ENCODE results near the gene MYRIP.

DNA sequence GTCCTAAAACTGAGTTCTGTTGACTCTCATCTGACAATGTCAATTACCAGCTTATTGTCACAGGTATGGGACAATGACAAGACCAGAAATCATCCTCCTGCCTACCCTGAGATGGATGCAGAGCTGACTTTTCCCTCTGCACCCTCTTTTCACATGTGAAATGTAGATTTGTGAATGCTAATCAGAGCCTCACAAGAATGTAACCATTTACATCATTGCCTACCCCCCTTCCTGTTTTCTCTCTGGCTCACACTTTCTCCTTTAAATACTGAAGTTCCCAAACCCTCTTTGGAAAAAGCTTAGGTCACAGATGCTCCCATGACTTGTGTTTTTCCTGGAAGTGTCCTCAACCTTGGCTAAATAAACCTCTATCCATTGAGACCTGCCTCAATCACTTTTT is 228.2 kb downstream of the MYRIP start:
- TF ChIP-seq, protein P1, sequence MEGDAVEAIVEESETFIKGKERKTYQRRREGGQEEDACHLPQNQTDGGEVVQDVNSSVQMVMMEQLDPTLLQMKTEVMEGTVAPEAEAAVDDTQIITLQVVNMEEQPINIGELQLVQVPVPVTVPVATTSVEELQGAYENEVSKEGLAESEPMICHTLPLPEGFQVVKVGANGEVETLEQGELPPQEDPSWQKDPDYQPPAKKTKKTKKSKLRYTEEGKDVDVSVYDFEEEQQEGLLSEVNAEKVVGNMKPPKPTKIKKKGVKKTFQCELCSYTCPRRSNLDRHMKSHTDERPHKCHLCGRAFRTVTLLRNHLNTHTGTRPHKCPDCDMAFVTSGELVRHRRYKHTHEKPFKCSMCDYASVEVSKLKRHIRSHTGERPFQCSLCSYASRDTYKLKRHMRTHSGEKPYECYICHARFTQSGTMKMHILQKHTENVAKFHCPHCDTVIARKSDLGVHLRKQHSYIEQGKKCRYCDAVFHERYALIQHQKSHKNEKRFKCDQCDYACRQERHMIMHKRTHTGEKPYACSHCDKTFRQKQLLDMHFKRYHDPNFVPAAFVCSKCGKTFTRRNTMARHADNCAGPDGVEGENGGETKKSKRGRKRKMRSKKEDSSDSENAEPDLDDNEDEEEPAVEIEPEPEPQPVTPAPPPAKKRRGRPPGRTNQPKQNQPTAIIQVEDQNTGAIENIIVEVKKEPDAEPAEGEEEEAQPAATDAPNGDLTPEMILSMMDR (IDR thresholded peaks at IDR 0.05; ENCODE audit: low read length): no peak
- TF ChIP-seq EZH2 (IDR thresholded peaks at IDR 0.05; ENCODE audit: borderline replicate concordance, low read length): no peak

Data from OCI-LY1 (cell line).